G401 (cell line): Measurements from ENCODE around the gene ZNF322. TPM values are rescaled to one million over a fixed set of nuclear protein-coding genes. Genes with fewer than 3 reads are reported as not detected.

ENCODE experiments used
- DNase-seq: peaks from one replicate; pipeline ENCODE4 v3.0.0-alpha.2; 2015; ENCODE audit warnings: low spot score
- in situ Hi-C: cut with HindIII; loops from 2 replicates; pipeline ENCODE4 v1.10.0; 2016; ENCODE audit warnings: low sequenced_read_pairs, mixed read lengths
- total RNA-seq: library from RNA; depleted of rRNA; stranded (reverse); fragments of >200 nt; shearing (Covaris generic); gene quantifications from 2 replicates; pipeline ENCODE4 v1.2.3, GENCODE V29; 2014

The ZNF322 gene
- total RNA-seq, 1 experiment from 2014 or later, result 26.5 TPM

- no peak for DNase-seq
- in situ Hi-C loops, result no loop called here
Measured at GRCh38 chr6:26624557-26624956, 35.0 kb downstream of the ZNF322 start.

GRCh38 chr6:26623339-26623859 lies 36.1 kb downstream of the ZNF322 start:
- no peak for DNase-seq
- in situ Hi-C loops, result no loop called here

GRCh38 chr6:26613689-26614683 lies 45.6 kb downstream of the ZNF322 start:
- in situ Hi-C loops, result no loop called here
- peak; percentile 39 for DNase-seq

- in situ Hi-C loops, result no loop called here
- DNase-seq, result no peak
Measured at GRCh38 chr6:26613201-26613600, 46.3 kb downstream of the ZNF322 start.

- in situ Hi-C loops, result no loop called here
- no peak for DNase-seq
Measured at GRCh38 chr6:26611599-26611998, 47.9 kb downstream of the ZNF322 start.

GRCh38 chr6:26609463-26609862 lies 50.1 kb downstream of the ZNF322 start:
- in situ Hi-C loops, result no loop called here

GRCh38 chr6:26607434-26608230 lies 51.9 kb downstream of the ZNF322 start:
- in situ Hi-C loops, result no loop called here
- DNase-seq, result peak; percentile 45

More at GRCh38 chr6:26609463-26609862, 50.1 kb downstream of the ZNF322 start:
- DNase-seq, result no peak

- in situ Hi-C loops, result no loop called here
- DNase-seq, result no peak
Measured at GRCh38 chr6:26604797-26605196, 54.7 kb downstream of the ZNF322 start.

GRCh38 chr6:26604026-26604425 lies 55.5 kb downstream of the ZNF322 start:
- no peak for DNase-seq
- in situ Hi-C loops, result no loop called here

GRCh38 chr6:26602262-26602661 lies 57.3 kb downstream of the ZNF322 start:
- in situ Hi-C loops, result no loop called here
- no peak for DNase-seq

GRCh38 chr6:26600759-26601158 lies 58.8 kb downstream of the ZNF322 start:
- in situ Hi-C loops, result no loop called here
- no peak for DNase-seq

GRCh38 chr6:26599591-26599990 lies 60.0 kb downstream of the ZNF322 start:
- in situ Hi-C loops, result no loop called here

GRCh38 chr6:26599134-26599533 lies 60.4 kb downstream of the ZNF322 start:
- no peak for DNase-seq
- in situ Hi-C loops, result no loop called here

More at GRCh38 chr6:26599591-26599990, 60.0 kb downstream of the ZNF322 start:
- DNase-seq, result no peak

GRCh38 chr6:26598267-26598666 lies 61.3 kb downstream of the ZNF322 start:
- DNase-seq, result no peak
- in situ Hi-C loops, result no loop called here

GRCh38 chr6:26597821-26598220 lies 61.7 kb downstream of the ZNF322 start:
- in situ Hi-C loops, result no loop called here
- DNase-seq, result no peak

GRCh38 chr6:26597389-26597766 lies 62.2 kb downstream of the ZNF322 start:
- in situ Hi-C loops, result no loop called here
- no peak for DNase-seq

GRCh38 chr6:26596579-26597388 lies 62.8 kb downstream of the ZNF322 start, which contains the start of gene ABT1:
Gene ABT1 (plus strand): TSS chr6:26596953. CDS start chr6:26596983, 30 bp downstream.
- in situ Hi-C loops, result no loop called here
- DNase-seq, result peak; percentile 99

- in situ Hi-C loops, result no loop called here
- DNase-seq, result peak; percentile 91
Measured at GRCh38 chr6:26595669-26596269, 63.8 kb downstream of the ZNF322 start.
